Right forelimb (tissue), 1 donor: ENCODE measurements around the gene HRH2.
A peak's percentile ranks its signal among the peaks of the same experiment; 100 is the strongest.

Source experiments
- DNase-seq: peaks from one replicate; pipeline ENCODE4 v3.0.0-alpha.2; 2018

HRH2 gene

DNA sequence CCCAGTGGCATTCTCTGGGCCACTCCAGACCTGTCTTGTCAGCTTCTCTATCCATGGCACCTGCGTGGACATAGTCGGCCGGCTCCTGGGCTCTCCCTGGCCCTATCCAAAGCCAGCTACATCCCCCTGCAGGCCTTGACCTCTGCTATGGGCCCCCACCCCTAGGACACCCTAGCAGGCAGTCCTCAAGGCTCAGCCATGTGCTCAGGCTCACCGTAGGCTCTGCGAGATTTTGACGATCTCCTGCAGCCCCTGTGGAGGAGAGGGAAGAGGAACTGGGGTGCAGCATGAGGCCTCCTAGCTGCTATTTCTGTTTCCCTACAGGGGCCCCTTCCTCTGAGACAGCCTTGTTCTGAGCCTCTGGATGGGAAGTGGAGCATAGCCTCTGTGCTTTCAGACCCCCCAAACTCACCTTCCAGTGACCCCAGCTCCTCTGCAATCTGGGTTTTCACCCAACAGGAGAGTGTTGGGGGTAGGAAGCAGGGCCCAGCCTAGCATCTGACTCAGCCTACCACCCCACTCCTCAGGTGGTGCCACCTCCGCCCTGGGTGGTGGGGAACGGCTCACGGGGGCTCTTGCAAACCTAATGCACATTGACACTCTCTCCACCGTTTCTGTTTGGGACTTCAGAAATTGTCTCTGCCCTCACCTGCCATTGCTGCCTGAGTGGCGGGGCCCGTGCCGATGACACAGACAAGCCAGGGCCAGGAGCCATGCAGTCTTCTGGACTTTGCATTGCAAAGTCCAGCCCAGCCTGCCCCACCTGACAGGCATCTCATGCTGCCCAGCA, 36.7 kb downstream of the HRH2 start:
- no peak for DNase-seq

GRCh38 chr5:175695161-175696126, 37.6 kb downstream of the HRH2 start:
- DNase-seq: no peak

DNA sequence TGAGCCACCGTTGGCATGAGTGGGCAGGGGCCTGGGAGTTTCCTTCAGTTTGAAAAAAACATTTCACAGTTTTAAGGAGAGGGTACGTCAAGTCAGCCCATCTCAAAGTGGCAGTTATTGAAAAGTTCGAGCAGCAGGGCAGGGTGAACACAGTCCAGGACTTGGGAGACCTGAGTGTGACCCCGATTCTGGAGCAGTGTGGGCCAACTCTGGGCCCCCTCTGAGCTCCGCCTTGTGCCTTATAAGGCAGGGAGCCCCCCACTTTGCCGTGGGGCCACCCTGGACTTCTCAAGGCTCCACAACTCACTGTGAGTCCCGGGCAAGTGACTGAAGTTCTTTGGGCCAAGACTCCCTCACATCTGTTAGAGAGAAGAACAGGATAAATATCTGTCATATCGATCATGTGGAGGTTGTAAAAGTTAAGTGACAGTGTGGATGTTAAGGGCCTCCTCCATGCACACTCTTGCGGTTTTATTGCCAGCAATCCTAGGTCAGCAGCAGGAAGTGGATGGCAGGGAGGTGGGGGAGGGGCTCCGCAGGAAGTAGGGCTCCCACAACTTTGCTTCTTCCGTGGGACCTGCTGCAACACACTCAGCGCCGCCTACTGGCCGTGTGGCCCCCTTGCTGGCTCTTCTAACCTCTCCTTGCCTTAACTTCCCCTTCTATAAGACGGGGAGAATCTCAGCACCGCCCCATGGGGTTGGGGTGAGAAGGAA, 38.4 kb downstream of the HRH2 start:
- DNase-seq: peak; percentile 66

DNA sequence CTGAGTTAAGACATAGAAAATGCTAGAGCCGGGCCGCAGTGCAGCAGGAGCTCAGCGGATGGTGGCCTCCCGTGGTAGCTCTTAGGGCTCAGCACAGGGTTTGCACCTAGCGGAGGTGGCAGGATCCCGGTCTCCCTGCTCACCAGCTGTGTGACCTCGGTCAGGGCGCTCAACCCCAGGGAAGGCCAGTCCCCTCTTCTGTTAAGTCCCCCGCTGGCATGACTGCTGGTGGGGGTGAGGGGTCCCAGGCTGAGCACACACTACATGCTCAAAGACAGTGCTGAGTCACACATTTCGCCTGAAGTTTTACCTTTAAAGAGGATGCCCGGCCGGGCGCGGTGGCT, 39.0 kb downstream of the HRH2 start:
- no peak for DNase-seq

- DNase-seq: no peak
Measured at GRCh38 chr5:175697846-175698245, 40.0 kb downstream of the HRH2 start.

DNA sequence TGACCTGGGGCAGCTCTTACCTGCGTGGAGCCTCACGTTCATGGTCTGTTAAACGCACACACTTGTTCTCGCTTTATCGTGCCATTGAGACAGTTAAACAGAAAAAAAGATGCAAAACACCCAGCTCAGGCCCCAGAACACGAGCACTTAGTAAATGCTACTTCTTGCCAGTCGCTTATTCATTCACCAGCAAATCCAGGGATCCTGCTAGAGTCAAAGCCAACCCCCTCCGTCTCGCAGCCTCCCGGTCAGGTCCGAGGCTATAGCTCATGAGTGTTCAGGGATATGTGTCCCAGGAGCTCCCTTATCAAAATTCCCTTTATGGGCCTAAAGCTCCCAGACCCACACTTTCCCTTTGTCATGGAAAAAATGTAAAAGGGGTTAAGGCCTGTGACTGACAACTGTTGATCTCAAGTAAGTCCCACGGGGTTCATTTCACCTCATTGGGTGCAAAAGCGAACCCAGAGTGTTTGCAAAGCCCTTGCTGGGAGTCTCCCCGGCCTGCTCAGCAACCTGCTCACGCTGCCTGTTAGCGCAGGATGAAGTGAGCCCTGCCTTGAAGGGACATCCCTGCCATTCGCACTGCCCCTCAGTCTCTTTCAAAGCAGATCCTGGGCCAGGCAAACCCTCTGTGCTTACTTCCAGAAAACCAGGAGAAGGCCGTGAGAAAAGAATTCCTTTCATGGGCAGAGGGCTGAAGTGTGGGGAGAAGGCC, 40.7 kb downstream of the HRH2 start:
- no peak for DNase-seq

- DNase-seq: no peak
Measured at GRCh38 chr5:175700991-175701390, 43.1 kb downstream of the HRH2 start.

DNA sequence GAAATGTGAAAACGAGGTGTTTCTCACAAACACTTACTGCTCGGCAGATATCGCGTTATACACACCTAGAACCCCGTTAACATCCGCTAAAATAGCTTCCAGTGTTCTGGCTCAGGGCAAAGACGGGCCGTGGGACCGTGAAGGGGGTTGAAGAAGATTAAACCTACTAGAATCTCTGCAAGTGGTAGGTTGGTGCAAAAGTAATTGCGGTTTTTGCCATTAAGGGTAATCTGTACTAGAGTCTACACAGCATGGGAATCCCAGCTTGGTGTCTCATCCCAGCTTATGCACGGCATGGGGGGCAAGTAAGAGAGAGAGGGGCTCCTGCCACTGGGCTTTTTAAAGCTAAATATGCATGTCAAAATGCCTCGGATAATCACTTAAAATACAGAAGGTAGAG, 43.9 kb downstream of the HRH2 start:
- no peak for DNase-seq

- no peak for DNase-seq
Measured at GRCh38 chr5:175706499-175706898, 48.6 kb downstream of the HRH2 start.

DNA sequence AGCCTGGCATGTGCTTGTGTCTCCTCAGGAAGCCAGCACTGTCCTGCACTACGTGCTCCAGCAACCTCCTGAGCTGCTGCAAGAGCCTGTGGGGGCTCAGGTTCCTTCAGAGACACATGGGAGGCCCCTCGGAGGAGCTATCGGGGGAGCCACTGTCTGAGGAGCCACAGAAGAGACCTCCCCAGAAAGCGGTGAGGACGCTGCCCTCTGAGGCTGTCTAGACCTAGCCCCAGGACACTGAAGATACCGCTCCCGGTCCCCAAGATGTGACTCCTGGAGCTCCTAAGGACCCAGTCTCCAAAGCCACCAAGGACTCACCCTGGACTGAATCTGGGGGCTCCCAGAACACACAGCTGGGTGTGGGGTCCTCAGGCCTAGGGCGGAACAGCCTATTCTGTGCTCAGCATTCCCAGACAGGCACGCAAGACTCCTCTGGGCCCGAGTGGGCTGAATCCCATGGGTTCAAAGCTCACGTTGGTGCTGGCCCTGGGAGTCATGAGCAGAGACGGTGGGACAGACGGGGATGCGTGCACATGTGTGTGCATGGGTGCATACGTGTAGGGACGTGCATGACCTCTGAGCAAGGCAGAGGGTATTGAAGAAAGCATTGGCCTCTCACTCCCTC, 50.0 kb downstream of the HRH2 start:
- DNase-seq: no peak

- DNase-seq: no peak
Measured at GRCh38 chr5:175709276-175709781, 51.5 kb downstream of the HRH2 start.

- no peak for DNase-seq
Measured at GRCh38 chr5:175710326-175710725, 52.5 kb downstream of the HRH2 start.

GRCh38 chr5:175711031-175711430, 53.2 kb downstream of the HRH2 start:
- no peak for DNase-seq

GRCh38 chr5:175711472-175712312, 53.8 kb downstream of the HRH2 start:
- DNase-seq: no peak

DNA sequence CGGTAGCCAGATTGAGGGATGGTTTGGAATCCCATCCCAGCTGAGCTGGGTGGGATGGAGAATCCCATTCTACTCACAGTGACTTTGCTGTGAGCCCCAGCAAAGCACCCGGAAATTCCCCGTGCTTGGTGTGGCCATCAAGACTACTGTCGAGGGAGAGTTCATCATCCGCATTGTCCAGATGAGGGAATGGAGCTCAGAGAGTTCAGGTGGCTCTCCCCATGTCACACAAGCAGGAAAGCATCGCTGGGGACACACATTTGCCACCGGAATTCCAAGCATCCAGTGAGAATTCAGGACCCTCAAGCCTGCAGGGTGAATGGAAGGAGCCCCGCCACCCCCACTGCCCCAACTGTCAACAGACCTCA, 54.4 kb downstream of the HRH2 start:
- DNase-seq: no peak

- DNase-seq: peak; percentile 24
Measured at GRCh38 chr5:175712681-175713085, 54.8 kb downstream of the HRH2 start.

DNA sequence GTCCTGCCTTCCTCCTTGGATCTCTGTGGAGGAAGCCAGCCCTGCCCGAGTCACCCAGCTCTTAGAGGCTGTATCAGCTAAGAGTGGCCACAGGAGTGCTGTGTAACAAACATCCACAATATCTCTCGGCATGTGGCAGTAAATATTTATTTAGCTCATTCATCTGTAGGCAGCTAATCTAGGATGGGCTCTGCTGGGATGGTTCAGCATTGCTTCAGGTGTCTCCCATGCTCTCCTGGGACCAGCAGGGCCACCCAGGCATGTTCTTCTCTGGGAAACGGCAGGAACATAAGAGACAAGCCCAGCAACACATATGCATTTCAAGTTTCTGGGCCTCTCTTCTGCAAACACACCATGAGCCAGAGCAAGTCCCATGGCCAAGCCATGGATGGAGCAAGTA, 56.1 kb downstream of the HRH2 start:
- DNase-seq: no peak

DNA sequence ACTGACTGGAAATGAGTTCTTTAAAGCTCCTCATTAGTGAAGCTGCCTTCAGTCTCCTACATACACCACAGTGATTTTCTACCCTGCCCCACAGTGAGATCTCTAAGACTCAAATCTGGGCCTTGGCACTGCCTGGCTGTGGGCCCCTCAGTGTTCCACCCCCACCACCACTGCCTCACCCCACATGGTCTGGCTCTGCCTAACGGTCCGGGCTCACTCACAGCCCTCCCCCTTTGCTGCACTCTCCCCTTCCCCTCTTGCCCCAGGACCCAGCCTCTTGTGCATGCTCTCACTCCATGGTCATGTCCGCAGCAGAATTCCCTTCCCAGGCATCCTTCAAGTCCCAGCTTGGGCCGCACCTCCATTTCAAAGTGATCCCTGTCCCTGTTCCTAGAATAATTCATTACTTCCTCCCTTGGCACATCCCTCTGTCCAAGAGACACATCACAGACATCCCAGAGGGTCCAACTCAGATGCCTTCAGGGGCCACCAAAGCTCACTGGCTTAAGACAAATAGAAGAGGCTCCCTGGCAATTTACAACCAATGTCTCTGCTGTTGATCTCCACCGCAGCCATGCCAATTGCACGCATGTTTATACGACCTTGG, 56.7 kb downstream of the HRH2 start:
- DNase-seq: no peak

DNA sequence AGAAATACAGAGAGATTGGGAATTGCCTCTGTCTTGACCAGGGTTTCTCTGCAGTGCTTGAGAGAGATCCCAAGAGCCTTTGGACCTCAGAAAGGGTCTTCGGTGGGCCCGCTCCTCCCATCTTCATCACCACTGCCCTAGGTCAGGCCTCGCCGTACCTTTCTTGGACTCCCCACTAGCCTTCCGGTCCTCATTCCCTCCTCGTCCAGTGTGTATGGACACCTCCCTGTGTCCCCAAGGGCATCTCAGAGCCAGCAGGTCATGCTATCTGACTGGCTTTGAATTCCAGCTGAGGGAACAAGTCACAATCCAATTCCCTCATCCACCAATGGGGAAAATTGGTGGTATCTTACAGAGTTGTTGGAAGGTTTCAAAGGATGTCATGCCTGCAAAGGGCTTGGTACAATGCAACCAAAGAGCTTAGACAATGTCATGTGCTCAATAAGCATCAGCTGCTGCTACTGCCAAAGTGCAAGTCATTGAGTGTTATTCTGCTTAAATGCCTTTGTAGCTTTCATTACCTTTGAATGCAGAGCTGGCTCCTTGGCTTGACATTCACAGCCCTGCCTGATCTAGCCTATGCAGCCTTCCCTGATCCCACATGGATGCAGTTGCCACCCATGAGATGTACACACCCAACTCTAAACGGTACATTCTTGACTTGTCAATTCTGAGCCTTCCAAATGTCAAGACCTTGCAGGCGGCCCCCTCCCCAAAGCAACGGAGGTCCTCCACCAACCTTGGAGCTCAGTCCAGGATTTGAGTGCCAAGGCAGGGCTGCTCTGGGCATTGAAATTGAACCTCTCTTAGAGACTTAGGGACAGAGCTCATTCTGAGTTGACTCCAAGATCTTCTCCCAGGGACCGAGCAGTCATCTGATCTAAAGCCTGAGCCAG, 58.0 kb downstream of the HRH2 start:
- DNase-seq: no peak

GRCh38 chr5:175717837-175718236, 60.0 kb downstream of the HRH2 start:
- no peak for DNase-seq
